DOHH2 (cell line): ENCODE data around the gene POU2AF3.

ENCODE experiments used
- CTCF ChIP-seq: fragments of 200-600 bp; sonication (generic); IDR thresholded peaks from one replicate; pipeline ENCODE4 v1.5.1; 2014; ENCODE audit warnings: antibody characterized with exemption, mild to moderate bottlenecking, low read depth, low read length; ENCODE audit not compliant: poor library complexity, severe bottlenecking
- EZH2phosphoT487 ChIP-seq: fragments of 200-600 bp; sonication (generic); IDR thresholded peaks from 2 replicates; pipeline ENCODE4 v1.6.1; 2017; ENCODE audit warnings: borderline replicate concordance, mild to moderate bottlenecking, antibody characterized with exemption, low read length, moderate library complexity, mixed read lengths

- TF ChIP-seq CTCF (no peak), EZH2phosphoT487 (no peak)
Observed at GRCh38 chr11:111301004-111301841, 2.9 kb downstream of the POU2AF3 start.
